GM12892 (cell line): ENCODE data around the gene ST3GAL3.

Experiments
- POLR2A ChIP-seq: IDR thresholded peaks from 2 replicates; pipeline ENCODE4 v1.6.1; 2011; ENCODE audit warnings: low read depth, low read length, control low read depth
- POLR2AphosphoS5 ChIP-seq: IDR thresholded peaks from 2 replicates; pipeline ENCODE4 v1.6.1; 2011; ENCODE audit warnings: low read depth, low read length, control low read depth
- TAF1 ChIP-seq: IDR thresholded peaks from 2 replicates; pipeline ENCODE4 v1.6.1; 2011; ENCODE audit warnings: low read depth, mild to moderate bottlenecking, control low read depth, low read length, borderline replicate concordance

DNA sequence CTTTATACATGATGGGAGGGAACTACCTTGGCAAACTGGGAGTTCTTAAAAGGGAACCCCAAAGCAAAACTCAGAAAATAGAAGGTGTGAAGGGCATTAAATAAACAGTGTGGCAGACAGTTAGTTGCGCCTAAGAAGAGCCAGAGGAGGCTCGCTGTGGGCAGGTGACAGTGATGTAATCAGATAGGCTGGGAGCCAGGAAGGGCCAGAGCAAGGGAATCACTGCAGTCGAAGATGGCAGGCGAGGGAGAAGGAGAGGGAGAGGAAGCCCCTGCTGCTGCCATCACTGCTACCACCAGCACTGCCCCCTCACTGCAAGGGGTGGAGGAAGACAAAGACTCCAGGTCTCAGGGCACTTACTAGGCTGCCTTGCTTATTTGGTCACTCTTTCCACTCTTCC is 97.2 kb downstream of the ST3GAL3 start:
- TF ChIP-seq POLR2AphosphoS5 (no peak), TAF1 (no peak), POLR2A (no peak)
